GM12891 (cell line): ENCODE results near the gene CD4.
A peak's percentile ranks its signal among the peaks of the same experiment; 100 is the strongest.

Experiments
- POLR2A ChIP-seq: IDR thresholded peaks from 2 replicates; pipeline ENCODE4 v1.6.1; 2011; ENCODE audit warnings: low read depth, low read length, control low read depth
- TAF1 ChIP-seq: IDR thresholded peaks from 2 replicates; pipeline ENCODE4 v1.6.1; 2011; ENCODE audit warnings: low read depth, low read length, control low read depth

- TF ChIP-seq TAF1, result no peak
- peak; percentile 16; the same call in 1 of the 2 replicates for TF ChIP-seq POLR2A
Measured at GRCh38 chr12:6869049-6870021, 80.0 kb downstream of the CD4 start.
